ENCODE data around the gene PCDHB12. TPM values are rescaled to one million over a fixed set of nuclear protein-coding genes. Genes with fewer than 3 reads are reported as not detected.
"Not testable (repeated sequence)": the region's sequence is repeated elsewhere in the genome, so short reads cannot be mapped to it uniquely, and the experiment has no call there.

The PCDHB12 gene
- total and polyA plus RNA-seq, 2 of the 13 experiments (the other 11 are each of a cell fraction or from before 2014, with no cell fraction given) = 0.03 to 0.04 TPM

GRCh38 chr5:141215504-141215903 is 7.0 kb downstream of the PCDHB12 start:
- H3K36me3 ChIP-seq (replicated peaks in 1 of 2; ENCODE audit: control insufficient read depth in 1 of 2, insufficient read depth in 2 of 2, low read length in 2 of 2); DNase-seq (ENCODE audit: low spot score); H2AFZ ChIP-seq (ENCODE audit: low read length); in situ Hi-C loops (cut with HindIII; ENCODE audit: extremely low pct_ligation_motif_present, low pct_unique_long_range_greater_than_20kb); H3K4me3 ChIP-seq (replicated peaks in 1 of 3; ENCODE audit: insufficient read depth in 1 of 3, low read depth in 2 of 3, low read length in 3 of 3); H3K9ac ChIP-seq (ENCODE audit: insufficient read depth, low read depth, low read length); H3K27me3 ChIP-seq (ENCODE audit: control insufficient read depth in 1 of 2, insufficient read depth in 2 of 2, low read length in 2 of 2); FAIRE-seq; H3K79me2 ChIP-seq (ENCODE audit: insufficient read depth, low read length); ATAC-seq; H3K9me3 ChIP-seq (ENCODE audit: low read length); H3K4me1 ChIP-seq (ENCODE audit: insufficient read depth, low read length); POLR2A ChIA-PET; BruUV-seq (replicated peaks); H4K20me1 ChIP-seq (ENCODE audit: insufficient read depth, low read length); CTCF ChIA-PET (ENCODE audit: low intra/inter-chr PET ratio, low total read pairs); intact Hi-C loops (cut with micrococcal nuclease; ENCODE audit: unreplicated experiment); H3K27ac ChIP-seq (ENCODE audit: extremely low read length, insufficient read depth, low read length); H3K4me2 ChIP-seq (ENCODE audit: low read depth, low read length): not testable (repeated sequence)
- 87% methylated on average over 27 of the region's 40 CpGs for WGBS (ENCODE audit: low lambda C conversion rate)

GRCh38 chr5:141216035-141216434 is 7.5 kb downstream of the PCDHB12 start:
- intact Hi-C loops (cut with micrococcal nuclease; ENCODE audit: unreplicated experiment); H3K9me3 ChIP-seq (ENCODE audit: low read length); H3K4me3 ChIP-seq (replicated peaks in 1 of 3; ENCODE audit: insufficient read depth in 1 of 3, low read depth in 2 of 3, low read length in 3 of 3); H3K27ac ChIP-seq (ENCODE audit: extremely low read length, insufficient read depth, low read length); POLR2A ChIA-PET; H3K4me1 ChIP-seq (ENCODE audit: insufficient read depth, low read length); in situ Hi-C loops (cut with HindIII; ENCODE audit: extremely low pct_ligation_motif_present, low pct_unique_long_range_greater_than_20kb); ATAC-seq; H2AFZ ChIP-seq (ENCODE audit: low read length); H4K20me1 ChIP-seq (ENCODE audit: insufficient read depth, low read length); BruUV-seq (replicated peaks); H3K36me3 ChIP-seq (replicated peaks in 1 of 2; ENCODE audit: control insufficient read depth in 1 of 2, insufficient read depth in 2 of 2, low read length in 2 of 2); H3K4me2 ChIP-seq (ENCODE audit: low read depth, low read length); FAIRE-seq; H3K27me3 ChIP-seq (ENCODE audit: control insufficient read depth in 1 of 2, insufficient read depth in 2 of 2, low read length in 2 of 2); CTCF ChIA-PET (ENCODE audit: low intra/inter-chr PET ratio, low total read pairs); DNase-seq (ENCODE audit: low spot score); H3K9ac ChIP-seq (ENCODE audit: insufficient read depth, low read depth, low read length); H3K79me2 ChIP-seq (ENCODE audit: insufficient read depth, low read length): not testable (repeated sequence)
- WGBS (ENCODE audit: low lambda C conversion rate) = 86% methylated on average over 16 of the region's 26 CpGs
